Measurements from ENCODE around the gene NBEA. TPM values are rescaled to one million over a fixed set of nuclear protein-coding genes. Genes with fewer than 3 reads are reported as not detected.

The NBEA gene
- total RNA-seq, 1 experiment from 2014 or later = 0.54 TPM

DNA sequence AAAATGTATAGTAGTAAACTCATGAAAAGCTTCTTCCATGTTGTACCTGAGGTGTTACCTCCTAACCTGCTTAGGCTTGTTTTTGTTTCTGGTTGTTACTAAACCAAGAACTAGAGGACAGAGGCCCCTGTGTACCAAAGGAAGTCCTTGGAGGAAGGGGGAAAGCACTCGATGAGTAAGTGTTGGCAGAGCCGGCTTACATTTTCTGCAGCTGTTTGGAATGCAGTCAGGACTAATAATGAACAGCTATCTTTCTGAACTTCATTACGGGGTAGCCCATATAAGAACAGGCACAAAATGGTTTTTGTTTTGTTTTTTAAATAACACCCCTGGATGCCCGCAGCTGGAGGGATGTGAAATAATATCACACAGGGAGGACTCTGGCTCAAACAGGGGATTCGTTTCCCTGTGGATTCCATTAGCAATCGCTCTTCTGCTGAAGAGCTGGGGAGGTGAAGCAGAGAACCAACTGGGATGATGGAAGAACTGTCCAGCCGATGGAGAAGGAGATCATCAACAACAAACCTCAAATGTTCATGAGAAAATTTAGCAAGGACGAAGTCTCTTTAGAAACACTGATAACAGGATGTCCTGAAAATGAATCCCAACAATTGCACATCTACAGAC is 748.6 kb downstream of the NBEA start:
- TF ChIP-seq, protein P1, sequence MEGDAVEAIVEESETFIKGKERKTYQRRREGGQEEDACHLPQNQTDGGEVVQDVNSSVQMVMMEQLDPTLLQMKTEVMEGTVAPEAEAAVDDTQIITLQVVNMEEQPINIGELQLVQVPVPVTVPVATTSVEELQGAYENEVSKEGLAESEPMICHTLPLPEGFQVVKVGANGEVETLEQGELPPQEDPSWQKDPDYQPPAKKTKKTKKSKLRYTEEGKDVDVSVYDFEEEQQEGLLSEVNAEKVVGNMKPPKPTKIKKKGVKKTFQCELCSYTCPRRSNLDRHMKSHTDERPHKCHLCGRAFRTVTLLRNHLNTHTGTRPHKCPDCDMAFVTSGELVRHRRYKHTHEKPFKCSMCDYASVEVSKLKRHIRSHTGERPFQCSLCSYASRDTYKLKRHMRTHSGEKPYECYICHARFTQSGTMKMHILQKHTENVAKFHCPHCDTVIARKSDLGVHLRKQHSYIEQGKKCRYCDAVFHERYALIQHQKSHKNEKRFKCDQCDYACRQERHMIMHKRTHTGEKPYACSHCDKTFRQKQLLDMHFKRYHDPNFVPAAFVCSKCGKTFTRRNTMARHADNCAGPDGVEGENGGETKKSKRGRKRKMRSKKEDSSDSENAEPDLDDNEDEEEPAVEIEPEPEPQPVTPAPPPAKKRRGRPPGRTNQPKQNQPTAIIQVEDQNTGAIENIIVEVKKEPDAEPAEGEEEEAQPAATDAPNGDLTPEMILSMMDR (IDR thresholded peaks at IDR 0.05; ENCODE audit: insufficient read depth in 1 of 2, low read depth in 1 of 2, low read length in 1 of 2, severe bottlenecking in 1 of 2, unreplicated experiment in 1 of 2) = no peak
- ChIA-PET POLR2A (no interaction called here), CTCF (interaction anchor here (0.6 kb wide), 1 partner anchor 98 kb away, joined by 3 read pairs; no protein-coding TSS in a partner anchor)
- no TSS peak for BruUV-seq (replicated peaks)
- Mint-ChIP-seq H3K9me3 (ENCODE audit: unreplicated experiment) (no peaks in the 10 kb centered on the region), H3K4me3 (ENCODE audit: unreplicated experiment) (no peak overlapping the region), H3K27me3 (ENCODE audit: insufficient read depth, unreplicated experiment) (peaks cover 4% of the 10 kb centered on the region), H3K4me1 (ENCODE audit: low read depth, unreplicated experiment) (no peaks in the 10 kb centered on the region), H3K27ac (ENCODE audit: unreplicated experiment) (no peak overlapping the region), H3K36me3 (ENCODE audit: insufficient read depth, unreplicated experiment) (no peaks in the 10 kb centered on the region)
- intact Hi-C loops (cut with micrococcal nuclease; ENCODE audit: unreplicated experiment) = no loop called here
- Histone ChIP-seq H3K36me3 (ENCODE audit: control insufficient read depth, insufficient read depth, low read length) (no peaks in the 10 kb centered on the region), H3K4me3 (ENCODE audit: low read depth, low read length) (no peak overlapping the region), H3K27me3 (replicated peaks; ENCODE audit: control insufficient read depth, insufficient read depth, low read length) (no peaks in the 10 kb centered on the region), H3K9me3 (no peaks in the 10 kb centered on the region), H3K4me1 (no peaks in the 10 kb centered on the region)
- DNase-seq = no peak

DNA sequence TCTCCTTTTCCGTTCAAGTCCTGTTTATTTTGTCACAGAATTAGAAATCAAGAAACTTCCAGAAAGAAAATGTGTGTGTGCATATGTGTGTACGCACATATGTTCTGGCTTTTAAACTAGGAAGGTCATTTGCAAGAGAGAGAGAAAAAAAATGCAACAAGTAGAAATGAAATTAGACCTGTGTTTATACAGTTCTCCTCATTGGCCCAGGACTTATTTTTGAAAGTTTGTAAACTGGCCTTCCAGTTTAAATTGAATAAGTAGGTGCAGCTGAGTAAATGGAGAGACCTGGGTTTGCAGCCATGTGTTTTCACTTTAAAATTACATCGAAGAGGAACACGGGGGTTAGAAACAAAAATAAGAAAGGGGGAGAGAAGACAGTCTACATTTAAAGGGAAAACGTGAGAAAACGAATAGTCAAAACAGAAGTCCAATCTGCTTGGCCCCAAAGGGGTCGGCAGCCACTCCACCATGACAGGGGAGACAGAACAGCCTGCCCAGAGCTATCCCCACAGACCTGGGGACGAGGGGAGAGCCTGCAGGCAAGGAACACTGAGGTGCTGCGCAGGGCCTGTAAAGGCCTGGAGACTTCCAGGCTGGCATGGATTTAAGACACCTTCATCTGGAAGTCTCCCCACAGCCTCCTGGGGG is 751.2 kb downstream of the NBEA start:
- H3K4me1 ChIP-seq = no peaks in the 10 kb centered on the region; the same call in 1 of the 2 replicates
- H3K9me3 Mint-ChIP-seq (ENCODE audit: unreplicated experiment) = no peaks in the 10 kb centered on the region
- BruUV-seq (replicated peaks) = no TSS peak
- no peak overlapping the region for H3K4me3 ChIP-seq (ENCODE audit: low read depth, low read length)
- DNase-seq = no peak
- H3K36me3 Mint-ChIP-seq (ENCODE audit: insufficient read depth, unreplicated experiment) = no peaks in the 10 kb centered on the region
- no peaks in the 10 kb centered on the region for H3K9me3 ChIP-seq
- no peaks in the 10 kb centered on the region for H3K36me3 ChIP-seq (ENCODE audit: control insufficient read depth, insufficient read depth, low read length)
- intact Hi-C loops (cut with micrococcal nuclease; ENCODE audit: unreplicated experiment) = no loop called here
- no peaks in the 10 kb centered on the region for H3K27me3 Mint-ChIP-seq (ENCODE audit: insufficient read depth, unreplicated experiment)
- POLR2A ChIA-PET = no interaction called here
- TF ChIP-seq, protein P1 (IDR thresholded peaks at IDR 0.05; ENCODE audit: insufficient read depth in 1 of 2, low read depth in 1 of 2, low read length in 1 of 2, severe bottlenecking in 1 of 2, unreplicated experiment in 1 of 2) = no peak
- H3K27me3 ChIP-seq (replicated peaks; ENCODE audit: control insufficient read depth, insufficient read depth, low read length) = no peaks in the 10 kb centered on the region
- H3K4me1 Mint-ChIP-seq (ENCODE audit: low read depth, unreplicated experiment) = peaks cover 6% of the 10 kb centered on the region
- CTCF ChIA-PET = no interaction called here
- no peak overlapping the region for H3K27ac Mint-ChIP-seq (ENCODE audit: unreplicated experiment)
- H3K4me3 Mint-ChIP-seq (ENCODE audit: unreplicated experiment) = no peak overlapping the region

DNA sequence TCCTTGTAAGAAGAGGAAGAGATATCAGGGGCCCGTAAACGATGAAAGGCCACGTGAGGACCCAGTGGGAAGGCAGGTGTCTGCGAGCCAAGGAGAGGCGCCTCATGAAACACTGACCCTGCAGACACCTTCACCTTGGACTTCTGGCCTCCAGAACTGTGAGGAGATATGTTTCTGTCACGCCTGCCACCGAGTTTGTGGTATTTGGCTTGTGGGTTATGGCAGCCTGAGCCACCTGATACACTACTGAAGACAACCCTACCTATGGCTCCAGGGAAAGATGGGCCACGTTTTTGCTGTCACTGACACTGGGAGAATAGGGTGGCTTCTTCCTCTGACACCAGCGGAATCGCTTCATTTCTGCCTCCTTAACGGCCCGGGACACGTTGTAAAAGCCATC is 752.0 kb downstream of the NBEA start:
- Mint-ChIP-seq H3K27ac (ENCODE audit: unreplicated experiment) (no peak overlapping the region), H3K9me3 (ENCODE audit: unreplicated experiment) (no peaks in the 10 kb centered on the region), H3K4me1 (ENCODE audit: low read depth, unreplicated experiment) (peaks cover 6% of the 10 kb centered on the region), H3K36me3 (ENCODE audit: insufficient read depth, unreplicated experiment) (no peaks in the 10 kb centered on the region), H3K4me3 (ENCODE audit: unreplicated experiment) (no peak overlapping the region), H3K27me3 (ENCODE audit: insufficient read depth, unreplicated experiment) (no peaks in the 10 kb centered on the region)
- POLR2A ChIA-PET = no interaction called here
- no peak overlapping the region for H3K4me3 ChIP-seq (ENCODE audit: low read depth, low read length)
- H3K36me3 ChIP-seq (ENCODE audit: control insufficient read depth, insufficient read depth, low read length) = no peaks in the 10 kb centered on the region
- CTCF ChIA-PET = no interaction called here
- no peaks in the 10 kb centered on the region for H3K27me3 ChIP-seq (replicated peaks; ENCODE audit: control insufficient read depth, insufficient read depth, low read length)
- H3K9me3 ChIP-seq = no peaks in the 10 kb centered on the region
- no peak for DNase-seq
- no TSS peak for BruUV-seq (replicated peaks)
- no peaks in the 10 kb centered on the region; the same call in 1 of the 2 replicates for H3K4me1 ChIP-seq
- TF ChIP-seq, protein P1 (IDR thresholded peaks at IDR 0.05; ENCODE audit: insufficient read depth in 1 of 2, low read depth in 1 of 2, low read length in 1 of 2, severe bottlenecking in 1 of 2, unreplicated experiment in 1 of 2) = no peak
- intact Hi-C loops (cut with micrococcal nuclease; ENCODE audit: unreplicated experiment) = no loop called here
